HL-60 (cell line): ENCODE results near the gene ATG5.

ENCODE experiments used
- CTCF ChIP-seq: IDR thresholded peaks from one replicate; pipeline ENCODE4 v1.5.1; 2011; ENCODE audit warnings: low read length, control low read depth, inconsistent platforms; ENCODE audit not compliant: insufficient read depth
- REST ChIP-seq: IDR thresholded peaks from 2 replicates; pipeline ENCODE4 v1.6.1; 2012; ENCODE audit warnings: low read depth; ENCODE audit not compliant: insufficient replicate concordance

- TF ChIP-seq CTCF (no peak), REST (no peak)
Measured at GRCh38 chr6:106173124-106173879, 152.3 kb downstream of the ATG5 start.
